ENCODE measurements around the gene RAC2. TPM values are rescaled to one million over a fixed set of nuclear protein-coding genes. Genes with fewer than 3 reads are reported as not detected.

The RAC2 gene
- total and polyA plus RNA-seq, 2 of the 8 experiments (the other 6 are each of a cell fraction or from before 2014, with no cell fraction given): 2.3 to 4.3 TPM

DNA sequence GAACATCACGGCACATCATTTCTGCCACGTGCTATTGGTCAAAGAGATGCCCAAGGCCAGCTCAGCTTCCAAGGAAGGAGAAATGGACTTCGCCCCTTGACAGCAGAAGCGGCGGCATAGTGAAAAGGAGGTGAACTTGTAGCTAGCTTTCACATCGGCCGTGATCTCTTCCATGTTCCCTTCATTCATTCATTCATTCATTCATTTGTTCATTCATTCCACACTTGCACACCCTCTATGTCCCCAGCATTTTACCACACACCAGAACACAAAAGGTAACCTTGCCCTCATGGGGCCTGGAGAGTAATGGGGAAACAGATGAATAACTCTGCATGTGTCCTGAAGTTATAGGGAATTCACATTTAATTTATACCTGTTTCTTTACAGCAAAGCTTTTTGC lies 37.1 kb upstream of the RAC2 start:
- Histone ChIP-seq H3K18ac (ENCODE audit: extremely low read depth, low read length) (0 out of 2 replicates have a peak overlapping the region, but pooled peaks have one; percentile 38), H2BK5ac (ENCODE audit: low read depth, low read length) (peak overlapping the region; percentile 9; the same call in 1 of the 2 replicates), H3K79me2 (ENCODE audit: control insufficient read depth in 1 of 2, insufficient read depth in 2 of 2, low read length in 2 of 2) (no peaks in the 10 kb centered on the region), H3K79me1 (ENCODE audit: low read depth, low read length) (no peaks in the 10 kb centered on the region), H3K23ac (ENCODE audit: insufficient read length) (no peak overlapping the region), H2BK15ac (ENCODE audit: low read length) (peak overlapping the region; percentile 25; the same call in 1 of the 2 replicates), H3K27ac (ENCODE audit: low read depth, low read length) (no peak overlapping the region), H3K56ac (replicated peaks; ENCODE audit: insufficient read length, low read depth, low read length) (no peak overlapping the region), H2BK20ac (ENCODE audit: low read length) (no peak overlapping the region), H2AFZ (ENCODE audit: low read length) (no peak overlapping the region), H3K23me2 (ENCODE audit: low read depth, low read length) (no peaks in the 10 kb centered on the region), H2BK120ac (replicated peaks; ENCODE audit: low read depth, low read length) (no peak overlapping the region), H4K5ac (ENCODE audit: insufficient read length, low read depth, low read length) (no peak overlapping the region), H3K9ac (replicated peaks in 1 of 4; ENCODE audit: extremely low read depth in 1 of 4, low read depth in 3 of 4, low read length in 3 of 4) (no peak overlapping the region), H3K4me1 (replicated peaks in 1 of 4; ENCODE audit: control insufficient read depth in 3 of 4, insufficient read depth in 4 of 4, low read length in 3 of 4) (peaks cover 0 to 15% (median 4%) of the 10 kb centered on the region in 4 experiments; a peak in 4 of 7 replicates), H4K20me1 (replicated peaks in 1 of 2; ENCODE audit: control insufficient read depth in 1 of 2, insufficient read depth in 2 of 2, low read length in 2 of 2) (no peaks in the 10 kb centered on the region), H4K8ac (ENCODE audit: extremely low read depth, insufficient read depth, low read length) (no peak overlapping the region), H3K4ac (replicated peaks; ENCODE audit: insufficient read length, low read depth, low read length) (no peak overlapping the region), H3K4me2 (ENCODE audit: insufficient read depth in 1 of 2, low read depth in 2 of 2, low read length in 2 of 2) (no peak overlapping the region), H3K14ac (ENCODE audit: insufficient read length) (no peak overlapping the region), H4K91ac (replicated peaks; ENCODE audit: insufficient read length, low read length) (no peak overlapping the region), H3K4me3 (ENCODE audit: extremely low read depth in 1 of 4, insufficient read depth in 2 of 4, low read depth in 3 of 4, low read length in 4 of 4) (no peak overlapping the region), H2AK5ac (ENCODE audit: low read depth, low read length) (no peak overlapping the region), H3K9me3 (ENCODE audit: insufficient read depth in 2 of 2, low read depth in 1 of 2, low read length in 1 of 2) (no peaks in the 10 kb centered on the region), H3K36me3 (ENCODE audit: control insufficient read depth in 2 of 4, insufficient read depth in 4 of 4, low read length in 3 of 4) (no peaks in the 10 kb centered on the region), H3K27me3 (replicated peaks in 1 of 4; ENCODE audit: control insufficient read depth in 3 of 4, extremely low read depth in 1 of 4, insufficient read depth in 3 of 4, low read length in 3 of 4) (no peaks in the 10 kb centered on the region; a peak in 2 of 7 replicates), H2BK12ac (ENCODE audit: low read depth, low read length) (no peak overlapping the region)
- WGBS, 2 experiments (ENCODE audit: extremely low coverage in 1 of 2, insufficient coverage in 1 of 2, insufficient read length in 1 of 2, insufficient replicate concordance in 2 of 2, low coverage in 1 of 2, low lambda C conversion rate in 2 of 2, missing lambda C conversion rate in 1 of 2): 94% methylated on average over 7 of the region's 7 CpGs; no CpG with 5 or more reads in 1 of the 2 experiments
- ChIA-PET CTCF (ENCODE audit: partially characterized antibody) (interaction anchor here (1.1 to 4.7 kb wide), 4 partner anchors 9 to 35 kb away, joined by 3 to 32 read pairs (median 16); no protein-coding TSS in a partner anchor), POLR2A (ENCODE audit: partially characterized antibody) (no interaction called here)
- no peak for DNase-seq (ENCODE audit: low read depth in 1 of 2, low spot score in 2 of 2)
- FAIRE-seq: no peak
- no peak for TF ChIP-seq SP2 (IDR thresholded peaks at IDR 0.05; ENCODE audit: low read length)
- TF ChIP-seq SAP30 (IDR thresholded peaks at IDR 0.05; ENCODE audit: insufficient read depth, insufficient replicate concordance, low read length): no peak
- no peak for TF ChIP-seq USF2 (IDR thresholded peaks at IDR 0.05; ENCODE audit: low read length)
- no peak for TF ChIP-seq TCF12 (IDR thresholded peaks at IDR 0.05; ENCODE audit: low read depth, low read length)
- no peak for TF ChIP-seq SP1 (IDR thresholded peaks at IDR 0.05; ENCODE audit: low read depth, low read length)
- no peak for TF ChIP-seq PHF8 (conservative IDR thresholded peaks at IDR 0.05; ENCODE audit: low read depth, low read length)
- TF ChIP-seq SIRT6 (IDR thresholded peaks at IDR 0.05; ENCODE audit: low read length): no peak
- no peak for TF ChIP-seq KDM5A (IDR thresholded peaks at IDR 0.05; ENCODE audit: low read length)
- TF ChIP-seq BCL11A (IDR thresholded peaks at IDR 0.05; ENCODE audit: low read depth in 2 of 2, low read length in 2 of 2): no peak
- no peak for TF ChIP-seq SUZ12 (IDR thresholded peaks at IDR 0.05; ENCODE audit: low read length)
- TF ChIP-seq CREB1 (IDR thresholded peaks at IDR 0.05): no peak
- TF ChIP-seq CBX5 (IDR thresholded peaks at IDR 0.05; ENCODE audit: low read depth, low read length): no peak
- no peak for TF ChIP-seq CEBPB (IDR thresholded peaks at IDR 0.05; ENCODE audit: low read depth, low read length)
- TF ChIP-seq GABPA (IDR thresholded peaks at IDR 0.05; ENCODE audit: borderline replicate concordance, insufficient read depth, low read length): no peak
- no peak for TF ChIP-seq CHD2 (IDR thresholded peaks at IDR 0.05; ENCODE audit: low read length)
